DMS79 treated with DMSO at 0.1 percent for 48 hours (cell line): ENCODE measurements around the gene TRIM66.
A peak's percentile ranks its signal among the peaks of the same experiment; 100 is the strongest.
"Not testable (repeated sequence)": the region's sequence is repeated elsewhere in the genome, so short reads cannot be mapped to it uniquely, and the experiment has no call there.

Experiments used
- DNase-seq: peaks from one replicate; lab custom pipeline; 2025; lab: John Stamatoyannopoulos, UW

TRIM66 gene

GRCh38 chr11:8690374-8691342 lies 8.2 kb upstream of the TRIM66 start:
- DNase-seq, result no peak

GRCh38 chr11:8689726-8690255 lies 7.3 kb upstream of the TRIM66 start:
- DNase-seq, result no peak

DNA sequence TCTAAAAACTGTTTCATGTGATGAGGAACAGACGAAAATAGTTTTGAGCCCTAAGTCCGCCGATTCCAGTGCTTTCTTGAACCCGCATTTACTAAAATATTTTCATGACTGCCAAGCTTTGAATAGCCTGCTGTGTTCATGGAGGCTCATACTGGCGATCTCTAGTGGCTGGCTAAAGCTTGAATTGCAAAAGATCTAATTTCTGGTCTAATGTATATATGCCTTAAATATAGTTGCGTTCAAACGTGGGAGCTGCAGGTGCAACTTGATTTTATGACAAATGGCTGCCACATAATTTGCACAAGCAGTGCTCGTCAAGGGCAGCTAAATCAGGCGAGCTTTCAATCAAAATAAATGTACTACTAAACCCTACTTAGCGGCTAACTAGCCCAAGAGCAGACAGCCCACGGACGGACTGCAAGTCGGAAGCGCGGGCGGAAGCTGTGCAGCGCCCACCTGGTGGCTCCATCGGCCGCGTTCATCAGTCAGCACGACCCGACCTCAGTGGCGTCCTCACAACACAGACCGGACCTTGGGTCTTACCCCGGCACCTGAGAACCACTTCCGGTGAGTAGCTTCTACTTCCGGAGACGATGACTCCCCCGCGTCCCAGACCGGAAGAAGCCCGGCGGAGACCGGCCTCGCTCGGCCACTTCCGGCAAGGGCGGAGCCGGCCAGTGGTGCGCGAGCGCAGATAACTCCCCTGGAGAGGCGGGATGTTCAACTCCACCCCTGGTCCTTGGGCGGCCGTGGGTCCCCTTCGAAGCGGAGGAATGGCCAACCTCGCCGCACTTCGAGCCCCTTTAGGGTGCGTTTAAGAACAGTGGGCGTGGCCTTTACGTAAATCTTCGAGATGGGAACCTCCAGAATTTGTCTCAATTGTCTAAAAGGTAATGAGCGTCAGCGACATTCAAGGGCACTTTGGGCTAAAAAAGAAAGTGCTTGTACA lies 6.2 kb upstream of the TRIM66 start:
- peak; percentile 93 for DNase-seq

- DNase-seq, result no peak
Measured at GRCh38 chr11:8686325-8686724, 3.9 kb upstream of the TRIM66 start.

DNA sequence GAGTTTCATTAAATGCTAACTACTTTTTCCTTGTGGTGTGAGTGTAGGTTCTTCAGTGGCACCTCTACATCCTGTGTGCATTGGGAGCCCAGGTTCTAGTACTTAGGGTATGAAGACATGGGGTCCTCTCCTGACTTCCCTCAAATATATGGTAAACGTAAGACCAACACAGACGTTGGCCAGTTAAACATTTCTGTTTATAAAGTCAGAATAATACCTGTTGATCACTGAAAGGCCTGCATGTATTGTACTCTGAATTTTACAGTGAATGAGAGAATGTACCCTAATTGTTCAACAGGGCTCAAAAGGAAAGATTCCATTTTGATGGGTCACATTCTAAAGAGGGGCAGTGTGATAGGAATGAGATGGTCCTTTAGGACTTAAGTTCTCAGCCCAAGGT lies 3.4 kb upstream of the TRIM66 start:
- no peak for DNase-seq

GRCh38 chr11:8685306-8685705 lies 2.8 kb upstream of the TRIM66 start:
- DNase-seq, result no peak

DNA sequence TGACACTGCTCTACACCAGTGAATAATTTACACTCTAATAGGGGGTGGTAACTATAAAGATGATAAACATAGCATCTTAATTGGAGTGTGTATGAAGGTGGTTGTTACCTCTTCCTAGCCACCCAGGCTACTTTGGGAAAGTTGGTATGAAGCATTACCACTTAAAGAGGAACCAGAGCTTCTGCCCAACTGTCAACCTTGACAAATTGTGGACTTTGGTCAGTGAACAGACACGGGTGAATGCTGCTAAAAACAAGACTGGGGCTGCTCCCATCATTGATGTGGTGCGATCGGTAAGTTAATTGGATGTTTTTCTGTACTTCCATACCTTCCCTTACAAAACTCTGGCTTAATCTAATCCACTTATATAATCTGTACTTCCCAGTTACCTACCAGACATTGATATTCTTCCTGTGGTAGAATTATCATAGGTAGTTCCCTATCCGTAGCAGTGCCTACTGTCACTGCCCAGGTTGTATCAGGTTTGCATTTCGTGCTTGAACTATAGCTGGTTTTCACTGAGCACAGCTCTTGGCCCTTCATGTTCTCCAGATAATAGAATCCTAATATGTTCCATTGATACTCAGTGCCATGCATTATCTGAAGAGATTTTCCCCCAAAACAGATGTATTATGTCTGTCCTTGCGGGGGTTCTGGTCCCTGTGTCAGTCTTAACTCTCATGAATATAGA lies 2.3 kb upstream of the TRIM66 start:
- no peak for DNase-seq

- no peak for DNase-seq
Measured at GRCh38 chr11:8683115-8683807, 796 bp upstream of the TRIM66 start.

- DNase-seq, result no peak
Measured at GRCh38 chr11:8681837-8682302, 595 bp downstream of the TRIM66 start.

DNA sequence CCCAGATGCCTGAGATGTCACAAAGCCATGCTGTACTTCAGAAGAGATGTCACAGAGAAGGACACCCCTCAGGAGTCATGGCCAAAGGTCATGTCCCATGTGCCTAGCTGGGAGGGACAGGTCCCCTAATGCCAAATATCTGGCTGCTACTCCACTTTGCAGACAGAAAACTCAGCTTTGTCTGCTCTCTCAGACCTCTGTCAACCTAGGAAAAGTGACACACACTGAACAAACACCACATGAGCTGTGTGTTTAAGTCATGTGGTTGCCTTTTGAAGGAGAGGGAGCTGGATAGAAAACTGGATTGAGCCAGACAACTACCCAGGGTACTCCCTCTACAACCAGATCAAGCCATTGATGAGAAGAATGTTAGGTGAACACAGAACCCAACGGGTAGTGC lies 3.5 kb downstream of the TRIM66 start:
- no peak for DNase-seq

- DNase-seq, result no peak
Measured at GRCh38 chr11:8676458-8676857, 6.0 kb downstream of the TRIM66 start.

- DNase-seq, result no peak
Measured at GRCh38 chr11:8674859-8675258, 7.6 kb downstream of the TRIM66 start.

DNA sequence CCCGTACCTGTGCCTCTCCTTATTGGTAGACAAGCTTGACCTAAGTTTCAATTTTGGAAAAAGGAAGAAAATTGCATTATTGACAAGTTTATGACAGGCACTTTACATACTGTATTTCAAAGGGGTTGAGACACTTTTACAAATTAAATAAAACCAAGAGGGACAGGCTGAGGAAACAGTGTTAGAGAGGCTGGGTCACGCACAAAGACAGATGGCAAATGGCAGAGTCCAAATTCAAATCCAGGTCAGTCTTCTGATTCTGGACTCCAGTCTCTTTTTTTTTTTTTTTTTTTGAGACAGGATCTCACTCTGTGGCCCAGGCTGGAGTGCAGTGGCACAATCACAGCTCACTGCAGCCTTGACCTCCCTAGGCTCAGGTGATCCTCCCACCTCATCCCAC lies 10.1 kb downstream of the TRIM66 start:
- DNase-seq, result no peak

GRCh38 chr11:8671651-8672062 lies 10.8 kb downstream of the TRIM66 start:
- no peak for DNase-seq

- no peak for DNase-seq
Measured at GRCh38 chr11:8671193-8671612, 11.3 kb downstream of the TRIM66 start.

DNA sequence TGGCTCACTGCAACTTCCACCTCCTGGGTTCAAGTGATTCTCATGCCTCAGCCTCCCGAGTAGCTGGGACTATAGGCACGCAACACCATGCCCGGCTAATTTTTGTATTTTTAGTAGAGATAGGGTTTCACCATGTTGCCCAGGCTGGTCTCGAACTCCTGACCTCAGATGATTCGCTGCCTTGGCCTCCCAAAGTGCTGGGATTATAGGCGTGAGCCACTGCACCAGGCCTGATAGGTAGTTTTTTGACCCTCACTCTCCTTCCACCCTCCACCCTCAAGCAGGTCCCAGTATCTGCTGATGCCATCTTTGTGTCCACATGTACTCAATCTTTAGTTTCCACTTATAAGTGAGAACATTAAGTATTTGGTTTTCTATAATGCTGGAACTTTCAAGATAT lies 12.4 kb downstream of the TRIM66 start:
- DNase-seq, result not testable (repeated sequence)

GRCh38 chr11:8665222-8665621 lies 17.2 kb downstream of the TRIM66 start:
- no peak for DNase-seq

DNA sequence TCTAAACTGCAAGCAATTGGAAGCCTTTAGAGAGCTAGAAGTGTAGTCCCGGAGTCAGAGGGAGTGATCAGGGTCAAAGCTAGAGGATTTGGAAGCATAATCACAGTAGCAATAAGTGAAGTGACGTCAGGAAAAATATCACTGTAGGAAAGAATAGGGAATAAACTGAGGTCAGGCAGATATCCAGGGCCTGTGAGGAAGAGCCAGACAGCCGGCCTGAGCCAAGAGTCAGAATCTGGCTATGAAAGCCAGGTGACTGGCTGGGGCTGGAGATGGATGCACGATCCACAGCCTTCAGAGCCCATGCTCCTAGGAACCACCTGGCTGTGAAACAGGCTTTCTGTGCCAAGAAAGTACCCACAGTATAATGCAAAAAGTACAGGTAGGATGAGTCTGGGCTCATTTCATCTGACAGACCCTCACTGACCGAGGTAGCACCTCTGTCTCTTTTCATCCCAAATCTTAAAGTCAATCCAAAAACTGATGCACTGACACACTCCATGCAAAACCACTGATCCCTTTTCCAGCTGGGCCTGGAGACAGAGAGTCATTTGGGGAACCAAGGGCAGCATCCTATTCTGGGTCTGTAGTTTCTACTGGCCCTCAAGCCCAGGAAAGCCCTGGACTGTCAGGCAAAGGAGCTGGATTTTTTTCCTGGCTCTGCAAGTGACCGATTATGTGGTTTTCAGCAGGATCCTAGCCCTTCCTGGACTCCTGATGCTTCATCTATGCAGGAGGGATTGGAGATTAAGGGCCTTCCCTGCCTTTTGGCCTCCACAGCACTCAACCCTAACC lies 21.3 kb downstream of the TRIM66 start:
- no peak for DNase-seq

DNA sequence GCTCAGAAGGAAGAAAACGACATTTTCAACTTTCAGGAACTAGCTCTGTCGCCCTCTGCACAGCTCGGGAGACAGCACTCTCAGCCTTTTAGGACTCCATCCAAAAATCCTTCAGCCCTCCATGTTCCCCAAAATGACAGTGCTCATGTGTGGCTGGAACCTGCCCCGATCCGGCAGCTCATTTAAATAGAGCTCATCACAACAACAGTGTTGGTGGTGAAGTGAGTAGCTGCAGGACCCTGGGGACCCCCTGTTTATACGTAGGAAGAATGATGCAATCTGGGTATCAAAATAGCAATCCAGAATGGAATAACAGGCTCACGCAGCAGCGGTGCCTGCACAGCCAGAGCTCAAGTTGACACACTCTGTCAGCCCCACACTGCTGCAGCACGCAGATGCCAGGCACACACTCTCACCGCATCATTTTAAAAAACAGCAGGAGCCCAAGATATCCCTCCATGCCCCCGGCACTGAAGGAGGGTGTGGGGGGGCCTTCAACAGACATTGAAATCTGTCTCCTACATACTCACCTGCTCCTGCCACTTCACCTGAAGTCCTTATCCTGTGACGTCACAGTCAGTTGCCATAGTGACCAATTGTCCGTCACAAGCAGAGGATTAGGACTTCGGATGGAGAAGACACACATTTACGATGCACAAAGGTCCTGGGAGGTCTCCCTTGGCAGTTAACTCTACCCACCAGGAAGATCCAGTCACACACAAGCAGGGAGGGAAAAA lies 24.0 kb downstream of the TRIM66 start:
- DNase-seq, result peak; percentile 49

- DNase-seq, result no peak
Measured at GRCh38 chr11:8656291-8656690, 26.2 kb downstream of the TRIM66 start.
